ENCODE measurements around the gene NKAPD1. TPM values are rescaled to one million over a fixed set of nuclear protein-coding genes. Genes with fewer than 3 reads are reported as not detected.
"Not testable (repeated sequence)": the region's sequence is repeated elsewhere in the genome, so short reads cannot be mapped to it uniquely, and the experiment has no call there.

The NKAPD1 gene
- total RNA-seq: 19.5 and 22.8 TPM in 2 replicates

GRCh38 chr11:112073941-112074811, at the start of gene NKAPD1, which contains the start of gene PIH1D2:
Gene NKAPD1, plus strand, starts transcription at chr11:112074299. Its CDS starts 1,276 bp downstream, at chr11:112075575.
Gene PIH1D2, minus strand, starts transcription at chr11:112074017. Its CDS starts 843 bp downstream, at chr11:112073174.
- intact Hi-C loops (cut with micrococcal nuclease): loop anchor here (1.0 to 10.0 kb wide), 6 partner anchors 12 to 469 kb away; partner anchors contain the start of genes CFAP68, DLAT, FDXACB1 and SDHD

- intact Hi-C loops (cut with micrococcal nuclease): loop anchor here (1.0 to 5.0 kb wide), 11 partner anchors 32 to 422 kb away; partner anchors contain the start of genes ALG9, CFAP68, DIXDC1 and FDXACB1
These were observed 49.1 kb upstream of the NKAPD1 start, which contains the start of gene DLAT for GRCh38 chr11:112024773-112025678. Gene DLAT, plus strand, starts transcription at chr11:112025408. Its CDS starts 65 bp downstream, at chr11:112025473.

GRCh38 chr11:112025707-112026106, 48.4 kb upstream of the NKAPD1 start:
- intact Hi-C loops (cut with micrococcal nuclease): loop anchor here (1.0 to 5.0 kb wide), 10 partner anchors 49 to 423 kb away; partner anchors contain the start of genes ALG9, CFAP68, DIXDC1 and FDXACB1

- intact Hi-C loops (cut with micrococcal nuclease): loop anchor here (5.0 kb wide), 1 partner anchor 260 kb away; the partner anchor contains the start of gene PPP2R1B
These were observed 47.2 kb upstream of the NKAPD1 start for GRCh38 chr11:112026784-112027410.

GRCh38 chr11:112029460-112029859, 44.6 kb upstream of the NKAPD1 start:
- intact Hi-C loops (cut with micrococcal nuclease): loop anchor here (5.0 kb wide), 1 partner anchor 262 kb away; the partner anchor contains the start of gene PPP2R1B

- intact Hi-C loops (cut with micrococcal nuclease): no loop called here
These were observed 40.2 kb upstream of the NKAPD1 start for GRCh38 chr11:112033902-112034301.

GRCh38 chr11:112037527-112037926, 36.6 kb upstream of the NKAPD1 start:
- intact Hi-C loops (cut with micrococcal nuclease): no loop called here

GRCh38 chr11:112042161-112042960, 31.7 kb upstream of the NKAPD1 start:
- intact Hi-C loops (cut with micrococcal nuclease): no loop called here

GRCh38 chr11:112042961-112043304, 31.2 kb upstream of the NKAPD1 start:
- intact Hi-C loops (cut with micrococcal nuclease): no loop called here

- intact Hi-C loops (cut with micrococcal nuclease): no loop called here
These were observed 29.1 kb upstream of the NKAPD1 start for GRCh38 chr11:112044961-112045360.

GRCh38 chr11:112046647-112047046, 27.5 kb upstream of the NKAPD1 start:
- intact Hi-C loops (cut with micrococcal nuclease): not testable (repeated sequence)

- intact Hi-C loops (cut with micrococcal nuclease): not testable (repeated sequence)
These were observed 25.8 kb upstream of the NKAPD1 start for GRCh38 chr11:112048256-112048655.

GRCh38 chr11:112049777-112050176, 24.3 kb upstream of the NKAPD1 start:
- intact Hi-C loops (cut with micrococcal nuclease): no loop called here

GRCh38 chr11:112050721-112051120, 23.4 kb upstream of the NKAPD1 start:
- intact Hi-C loops (cut with micrococcal nuclease): no loop called here

GRCh38 chr11:112051768-112052167, 22.3 kb upstream of the NKAPD1 start:
- intact Hi-C loops (cut with micrococcal nuclease): no loop called here

- intact Hi-C loops (cut with micrococcal nuclease): loop anchor here (2.0 to 5.0 kb wide), 2 partner anchors 14 to 35 kb away; no protein-coding TSS in a partner anchor
These were observed 16.9 kb upstream of the NKAPD1 start for GRCh38 chr11:112057170-112057569.

- intact Hi-C loops (cut with micrococcal nuclease): loop anchor here (5.0 kb wide), 1 partner anchor 36 kb away; no protein-coding TSS in a partner anchor
These were observed 16.0 kb upstream of the NKAPD1 start for GRCh38 chr11:112058103-112058502.

- intact Hi-C loops (cut with micrococcal nuclease): no loop called here
These were observed 11.2 kb upstream of the NKAPD1 start for GRCh38 chr11:112062923-112063322.

GRCh38 chr11:112082729-112083128, 8.6 kb downstream of the NKAPD1 start:
- intact Hi-C loops (cut with micrococcal nuclease): no loop called here
